ENCODE results near the gene AUTS2. TPM values are rescaled to one million over a fixed set of nuclear protein-coding genes. Genes with fewer than 3 reads are reported as not detected.

AUTS2 gene
- total and polyA plus RNA-seq, 2 of the 8 experiments (the other 6 are each of a cell fraction or from before 2014, with no cell fraction given): 25.9 to 101 TPM

DNA sequence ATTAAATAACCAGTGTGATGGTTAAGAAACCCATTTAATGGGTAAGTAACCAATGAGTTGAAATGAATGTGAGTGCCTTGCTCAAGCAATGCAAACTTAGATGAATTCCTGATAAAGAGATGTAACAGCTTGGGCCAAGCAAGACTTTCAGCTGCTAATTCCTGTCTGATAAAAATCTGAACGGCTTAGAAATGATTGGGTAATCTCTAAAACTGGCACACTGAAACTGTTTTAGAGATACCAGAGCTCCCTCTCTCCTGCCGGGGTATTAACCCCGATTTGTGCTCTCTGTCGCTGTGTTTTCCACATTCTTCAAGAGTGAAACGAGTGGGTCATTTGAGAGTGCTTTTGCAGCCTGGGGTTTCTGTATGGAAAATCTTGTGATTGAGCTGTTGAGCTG lies 998.8 kb downstream of the AUTS2 start (continued):
- TF ChIP-seq, protein P1, sequence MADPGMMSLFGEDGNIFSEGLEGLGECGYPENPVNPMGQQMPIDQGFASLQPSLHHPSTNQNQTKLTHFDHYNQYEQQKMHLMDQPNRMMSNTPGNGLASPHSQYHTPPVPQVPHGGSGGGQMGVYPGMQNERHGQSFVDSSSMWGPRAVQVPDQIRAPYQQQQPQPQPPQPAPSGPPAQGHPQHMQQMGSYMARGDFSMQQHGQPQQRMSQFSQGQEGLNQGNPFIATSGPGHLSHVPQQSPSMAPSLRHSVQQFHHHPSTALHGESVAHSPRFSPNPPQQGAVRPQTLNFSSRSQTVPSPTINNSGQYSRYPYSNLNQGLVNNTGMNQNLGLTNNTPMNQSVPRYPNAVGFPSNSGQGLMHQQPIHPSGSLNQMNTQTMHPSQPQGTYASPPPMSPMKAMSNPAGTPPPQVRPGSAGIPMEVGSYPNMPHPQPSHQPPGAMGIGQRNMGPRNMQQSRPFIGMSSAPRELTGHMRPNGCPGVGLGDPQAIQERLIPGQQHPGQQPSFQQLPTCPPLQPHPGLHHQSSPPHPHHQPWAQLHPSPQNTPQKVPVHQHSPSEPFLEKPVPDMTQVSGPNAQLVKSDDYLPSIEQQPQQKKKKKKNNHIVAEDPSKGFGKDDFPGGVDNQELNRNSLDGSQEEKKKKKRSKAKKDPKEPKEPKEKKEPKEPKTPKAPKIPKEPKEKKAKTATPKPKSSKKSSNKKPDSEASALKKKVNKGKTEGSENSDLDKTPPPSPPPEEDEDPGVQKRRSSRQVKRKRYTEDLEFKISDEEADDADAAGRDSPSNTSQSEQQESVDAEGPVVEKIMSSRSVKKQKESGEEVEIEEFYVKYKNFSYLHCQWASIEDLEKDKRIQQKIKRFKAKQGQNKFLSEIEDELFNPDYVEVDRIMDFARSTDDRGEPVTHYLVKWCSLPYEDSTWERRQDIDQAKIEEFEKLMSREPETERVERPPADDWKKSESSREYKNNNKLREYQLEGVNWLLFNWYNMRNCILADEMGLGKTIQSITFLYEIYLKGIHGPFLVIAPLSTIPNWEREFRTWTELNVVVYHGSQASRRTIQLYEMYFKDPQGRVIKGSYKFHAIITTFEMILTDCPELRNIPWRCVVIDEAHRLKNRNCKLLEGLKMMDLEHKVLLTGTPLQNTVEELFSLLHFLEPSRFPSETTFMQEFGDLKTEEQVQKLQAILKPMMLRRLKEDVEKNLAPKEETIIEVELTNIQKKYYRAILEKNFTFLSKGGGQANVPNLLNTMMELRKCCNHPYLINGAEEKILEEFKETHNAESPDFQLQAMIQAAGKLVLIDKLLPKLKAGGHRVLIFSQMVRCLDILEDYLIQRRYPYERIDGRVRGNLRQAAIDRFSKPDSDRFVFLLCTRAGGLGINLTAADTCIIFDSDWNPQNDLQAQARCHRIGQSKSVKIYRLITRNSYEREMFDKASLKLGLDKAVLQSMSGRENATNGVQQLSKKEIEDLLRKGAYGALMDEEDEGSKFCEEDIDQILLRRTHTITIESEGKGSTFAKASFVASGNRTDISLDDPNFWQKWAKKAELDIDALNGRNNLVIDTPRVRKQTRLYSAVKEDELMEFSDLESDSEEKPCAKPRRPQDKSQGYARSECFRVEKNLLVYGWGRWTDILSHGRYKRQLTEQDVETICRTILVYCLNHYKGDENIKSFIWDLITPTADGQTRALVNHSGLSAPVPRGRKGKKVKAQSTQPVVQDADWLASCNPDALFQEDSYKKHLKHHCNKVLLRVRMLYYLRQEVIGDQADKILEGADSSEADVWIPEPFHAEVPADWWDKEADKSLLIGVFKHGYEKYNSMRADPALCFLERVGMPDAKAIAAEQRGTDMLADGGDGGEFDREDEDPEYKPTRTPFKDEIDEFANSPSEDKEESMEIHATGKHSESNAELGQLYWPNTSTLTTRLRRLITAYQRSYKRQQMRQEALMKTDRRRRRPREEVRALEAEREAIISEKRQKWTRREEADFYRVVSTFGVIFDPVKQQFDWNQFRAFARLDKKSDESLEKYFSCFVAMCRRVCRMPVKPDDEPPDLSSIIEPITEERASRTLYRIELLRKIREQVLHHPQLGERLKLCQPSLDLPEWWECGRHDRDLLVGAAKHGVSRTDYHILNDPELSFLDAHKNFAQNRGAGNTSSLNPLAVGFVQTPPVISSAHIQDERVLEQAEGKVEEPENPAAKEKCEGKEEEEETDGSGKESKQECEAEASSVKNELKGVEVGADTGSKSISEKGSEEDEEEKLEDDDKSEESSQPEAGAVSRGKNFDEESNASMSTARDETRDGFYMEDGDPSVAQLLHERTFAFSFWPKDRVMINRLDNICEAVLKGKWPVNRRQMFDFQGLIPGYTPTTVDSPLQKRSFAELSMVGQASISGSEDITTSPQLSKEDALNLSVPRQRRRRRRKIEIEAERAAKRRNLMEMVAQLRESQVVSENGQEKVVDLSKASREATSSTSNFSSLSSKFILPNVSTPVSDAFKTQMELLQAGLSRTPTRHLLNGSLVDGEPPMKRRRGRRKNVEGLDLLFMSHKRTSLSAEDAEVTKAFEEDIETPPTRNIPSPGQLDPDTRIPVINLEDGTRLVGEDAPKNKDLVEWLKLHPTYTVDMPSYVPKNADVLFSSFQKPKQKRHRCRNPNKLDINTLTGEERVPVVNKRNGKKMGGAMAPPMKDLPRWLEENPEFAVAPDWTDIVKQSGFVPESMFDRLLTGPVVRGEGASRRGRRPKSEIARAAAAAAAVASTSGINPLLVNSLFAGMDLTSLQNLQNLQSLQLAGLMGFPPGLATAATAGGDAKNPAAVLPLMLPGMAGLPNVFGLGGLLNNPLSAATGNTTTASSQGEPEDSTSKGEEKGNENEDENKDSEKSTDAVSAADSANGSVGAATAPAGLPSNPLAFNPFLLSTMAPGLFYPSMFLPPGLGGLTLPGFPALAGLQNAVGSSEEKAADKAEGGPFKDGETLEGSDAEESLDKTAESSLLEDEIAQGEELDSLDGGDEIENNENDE (IDR thresholded peaks at IDR 0.05; ENCODE audit: insufficient replicate concordance, low read length): no peak
- TF ChIP-seq GABPA (IDR thresholded peaks at IDR 0.05; ENCODE audit: borderline replicate concordance, insufficient read depth, low read length) (no peak), TAF7 (optimal IDR thresholded peaks at IDR 0.05; ENCODE audit: borderline replicate concordance, low read depth, low read length) (no peak), ZNF274 (IDR thresholded peaks at IDR 0.05; ENCODE audit: borderline replicate concordance, extremely low read depth, low read length) (no peak), KDM1A (IDR thresholded peaks at IDR 0.05; ENCODE audit: borderline replicate concordance, low read length) (no peak), RAD21 (IDR thresholded peaks at IDR 0.05 in 1 of 2, conservative IDR thresholded peaks at IDR 0.05 in 1 of 2; ENCODE audit: low read depth in 2 of 2, low read length in 2 of 2) (no peak), TBP (IDR thresholded peaks at IDR 0.05; ENCODE audit: low read depth, low read length) (no peak)
- TF ChIP-seq, protein P2, sequence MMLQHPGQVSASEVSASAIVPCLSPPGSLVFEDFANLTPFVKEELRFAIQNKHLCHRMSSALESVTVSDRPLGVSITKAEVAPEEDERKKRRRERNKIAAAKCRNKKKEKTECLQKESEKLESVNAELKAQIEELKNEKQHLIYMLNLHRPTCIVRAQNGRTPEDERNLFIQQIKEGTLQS (IDR thresholded peaks at IDR 0.05; ENCODE audit: insufficient read depth, low read depth, low read length): no peak
